HepG2 (cell line): ENCODE data around the gene ADGRL3. TPM values are rescaled to one million over a fixed set of nuclear protein-coding genes. Genes with fewer than 3 reads are reported as not detected.
A peak's percentile ranks its signal among the peaks of the same experiment; 100 is the strongest.

Experiments
- FLYWCH1 ChIP-seq: sonication (generic); formaldehyde crosslinking; IDR thresholded peaks from 2 replicates; pipeline ENCODE4 v1.8.1; 2023; ENCODE audit warnings: mild to moderate bottlenecking, missing genetic modification reagents
- GPN1 ChIP-seq: sonication (generic); formaldehyde crosslinking; IDR thresholded peaks from 2 replicates; pipeline ENCODE4 v1.5.1; 2020; ENCODE audit warnings: missing genetic modification reagents, borderline replicate concordance
- HMG20A ChIP-seq: IDR thresholded peaks from 2 replicates; pipeline ENCODE4 v1.6.1; 2016; ENCODE audit warnings: borderline replicate concordance
- HOXA3 ChIP-seq: sonication (generic); formaldehyde crosslinking; IDR thresholded peaks from 2 replicates; pipeline ENCODE4 v1.5.0; 2020; ENCODE audit warnings: missing genetic modification reagents
- MED1 ChIP-seq: sonication (generic); formaldehyde crosslinking; IDR thresholded peaks from 2 replicates; pipeline ENCODE4 v1.4.0; 2020; ENCODE audit warnings: missing genetic modification reagents
- NFATC3 ChIP-seq: sonication (generic); formaldehyde crosslinking; IDR thresholded peaks from 2 replicates; pipeline ENCODE4 v1.5.1; 2020; ENCODE audit warnings: mild to moderate bottlenecking, missing genetic modification reagents
- PATZ1 ChIP-seq: sonication (generic); formaldehyde crosslinking; IDR thresholded peaks from 2 replicates; pipeline ENCODE4 v1.4.0; 2020; ENCODE audit warnings: missing genetic modification reagents
- SIX4 ChIP-seq: sonication (generic); formaldehyde crosslinking; IDR thresholded peaks from 2 replicates; pipeline ENCODE4 v1.4.0; 2020; ENCODE audit warnings: missing genetic modification reagents
- SSRP1 ChIP-seq: IDR thresholded peaks from 2 replicates; pipeline ENCODE4 v1.6.1; 2016; ENCODE audit warnings: control low read depth
- SYNCRIP ChIP-seq: fragments of 200-400 bp; formaldehyde crosslinking; IDR thresholded peaks from 2 replicates; pipeline ENCODE4 v1.6.1; 2018; ENCODE audit warnings: mild to moderate bottlenecking, low read depth, low read length; ENCODE audit not compliant: insufficient read depth
- ZBTB42 ChIP-seq: sonication (generic); formaldehyde crosslinking; IDR thresholded peaks from 2 replicates; pipeline ENCODE4 v1.5.0; 2020; ENCODE audit warnings: mild to moderate bottlenecking, missing genetic modification reagents
- ZBTB44 ChIP-seq: sonication (generic); formaldehyde crosslinking; IDR thresholded peaks from 2 replicates; pipeline ENCODE4 v1.4.0; 2020; ENCODE audit warnings: missing genetic modification reagents
- ZHX1 ChIP-seq: sonication (generic); formaldehyde crosslinking; IDR thresholded peaks from 2 replicates; pipeline ENCODE4 v1.8.1; 2022; ENCODE audit warnings: low read depth, mild to moderate bottlenecking, missing genetic modification reagents
- ZNF354B ChIP-seq: sonication (generic); formaldehyde crosslinking; IDR thresholded peaks from 2 replicates; pipeline ENCODE4 v1.8.0; 2022; ENCODE audit warnings: mild to moderate bottlenecking, missing genetic modification reagents
- ZNF451 ChIP-seq: sonication (generic); formaldehyde crosslinking; IDR thresholded peaks from 2 replicates; pipeline ENCODE4 v1.5.0; 2020; ENCODE audit warnings: mild to moderate bottlenecking, missing genetic modification reagents
- ZNF552 ChIP-seq: sonication (generic); formaldehyde crosslinking; IDR thresholded peaks from 2 replicates; pipeline ENCODE4 v1.9.0; 2022; ENCODE audit warnings: missing genetic modification reagents, mild to moderate bottlenecking, borderline replicate concordance
- ZNF567 ChIP-seq: sonication (generic); formaldehyde crosslinking; IDR thresholded peaks from 2 replicates; pipeline ENCODE4 v1.8.1; 2023; ENCODE audit warnings: mild to moderate bottlenecking, missing genetic modification reagents, borderline replicate concordance
- ZNF660 ChIP-seq: sonication (generic); formaldehyde crosslinking; IDR thresholded peaks from 2 replicates; pipeline ENCODE4 v1.5.1; 2020; ENCODE audit warnings: mild to moderate bottlenecking, low read depth, missing genetic modification reagents, borderline replicate concordance
- ZSCAN5A ChIP-seq: sonication (generic); formaldehyde crosslinking; IDR thresholded peaks from 2 replicates; pipeline ENCODE4 v1.8.0; 2022; ENCODE audit warnings: mild to moderate bottlenecking, missing genetic modification reagents, borderline replicate concordance
- polyA plus RNA-seq, 8 experiments: library from polyadenylated mRNA; depleted of rRNA in 3 of 8; stranded (reverse) in 7 of 8; unstranded in 1 of 8; fragments of >200 nt; fragmentation: Illumina TruSeq in 4 of 8; extraction: Trizol in 4 of 8; gene quantifications; 2 replicates each; pipeline versions ENCODE4 v1.2.1 to v1.2.3, GENCODE V29; 2011 to 2016; ENCODE audit warnings: low read depth in 4 of 8, missing spikeins in 1 of 8, mixed read lengths in 1 of 8; ENCODE audit not compliant: insufficient read depth in 1 of 8
- total RNA-seq, 5 experiments: library from RNA; depleted of rRNA; stranded (reverse); fragments of >200 nt; fragmentation: Illumina TruSeq; extraction: Trizol; gene quantifications; 2 replicates each; pipeline ENCODE4 v1.2.3, GENCODE V29; 2016; ENCODE audit warnings: low read depth in 1 of 5
- TF ChIP-seq, protein P1 (sequence below): sonication (generic); formaldehyde crosslinking; IDR thresholded peaks from 2 replicates; pipeline ENCODE4 v1.8.1; 2023; ENCODE audit warnings: mild to moderate bottlenecking, missing genetic modification reagents
- TF ChIP-seq, protein P2 (sequence below): sonication (generic); formaldehyde crosslinking; IDR thresholded peaks from 2 replicates; pipeline ENCODE4 v1.5.0; 2020; ENCODE audit warnings: missing genetic modification reagents

Gene ADGRL3
- total and polyA plus RNA-seq, 2 of the 13 experiments (the other 11 are each of a cell fraction or from before 2014, with no cell fraction given) = 0.04 to 0.05 TPM

DNA sequence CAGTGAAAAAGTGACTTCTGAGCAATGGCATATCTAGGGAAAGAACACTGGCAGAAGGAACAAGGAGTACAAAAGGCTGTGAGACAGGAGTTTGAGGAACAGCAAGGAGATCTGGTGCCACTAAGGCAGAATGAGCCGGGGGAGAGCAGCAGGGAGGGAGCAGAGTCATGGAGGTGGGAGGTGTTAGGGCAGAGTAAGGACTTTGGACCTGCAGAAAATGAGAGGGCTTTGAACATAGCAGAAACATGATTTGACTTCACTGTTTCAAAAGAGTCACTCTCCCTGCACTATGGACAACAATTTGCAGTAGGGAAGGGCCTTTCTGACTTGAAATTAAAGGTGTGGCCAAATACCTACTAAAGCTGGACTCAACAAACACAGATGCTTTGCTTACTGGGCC is 356.2 kb downstream of the ADGRL3 start (continued):
- TF ChIP-seq HOXA3 (no peak), SYNCRIP (no peak), NFATC3 (no peak), SIX4 (no peak), MED1 (CRISPR knock-in tag) (no peak), ZSCAN5A (CRISPR knock-in tag) (no peak), PATZ1 (CRISPR knock-in tag) (peak; percentile 14; the same call in 1 of the 2 replicates), ZBTB44 (CRISPR knock-in tag) (no peak), GPN1 (CRISPR knock-in tag) (no peak), ZNF660 (CRISPR knock-in tag) (no peak), ZNF567 (CRISPR knock-in tag) (no peak), ZNF552 (no peak), ZHX1 (CRISPR knock-in tag) (no peak), ZNF451 (CRISPR knock-in tag) (no peak), ZBTB42 (no peak), ZNF354B (CRISPR knock-in tag) (no peak), FLYWCH1 (no peak), SSRP1 (CRISPR knock-in tag) (no peak), HMG20A (CRISPR knock-in tag) (no peak)
- TF ChIP-seq, protein P1, sequence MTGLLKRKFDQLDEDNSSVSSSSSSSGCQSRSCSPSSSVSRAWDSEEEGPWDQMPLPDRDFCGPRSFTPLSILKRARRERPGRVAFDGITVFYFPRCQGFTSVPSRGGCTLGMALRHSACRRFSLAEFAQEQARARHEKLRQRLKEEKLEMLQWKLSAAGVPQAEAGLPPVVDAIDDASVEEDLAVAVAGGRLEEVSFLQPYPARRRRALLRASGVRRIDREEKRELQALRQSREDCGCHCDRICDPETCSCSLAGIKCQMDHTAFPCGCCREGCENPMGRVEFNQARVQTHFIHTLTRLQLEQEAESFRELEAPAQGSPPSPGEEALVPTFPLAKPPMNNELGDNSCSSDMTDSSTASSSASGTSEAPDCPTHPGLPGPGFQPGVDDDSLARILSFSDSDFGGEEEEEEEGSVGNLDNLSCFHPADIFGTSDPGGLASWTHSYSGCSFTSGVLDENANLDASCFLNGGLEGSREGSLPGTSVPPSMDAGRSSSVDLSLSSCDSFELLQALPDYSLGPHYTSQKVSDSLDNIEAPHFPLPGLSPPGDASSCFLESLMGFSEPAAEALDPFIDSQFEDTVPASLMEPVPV = no peak
- TF ChIP-seq, protein P2, sequence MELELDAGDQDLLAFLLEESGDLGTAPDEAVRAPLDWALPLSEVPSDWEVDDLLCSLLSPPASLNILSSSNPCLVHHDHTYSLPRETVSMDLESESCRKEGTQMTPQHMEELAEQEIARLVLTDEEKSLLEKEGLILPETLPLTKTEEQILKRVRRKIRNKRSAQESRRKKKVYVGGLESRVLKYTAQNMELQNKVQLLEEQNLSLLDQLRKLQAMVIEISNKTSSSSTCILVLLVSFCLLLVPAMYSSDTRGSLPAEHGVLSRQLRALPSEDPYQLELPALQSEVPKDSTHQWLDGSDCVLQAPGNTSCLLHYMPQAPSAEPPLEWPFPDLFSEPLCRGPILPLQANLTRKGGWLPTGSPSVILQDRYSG = no peak
